Gastrocnemius medialis (tissue), 4 donors: Measurements from ENCODE around the gene ANKRD53.

Experiments
- POLR2A ChIP-seq, 2 donors: fragments of 450-650 bp; IDR thresholded peaks; one replicate each; pipeline ENCODE4 v1.6.1; 2017; ENCODE audit warnings: antibody characterized with exemption in 2 of 2, mild to moderate bottlenecking in 2 of 2, moderate library complexity in 2 of 2
- TF ChIP-seq, protein P1 (sequence below), 5 experiments: fragments of 450-650 bp in 3 of 5; fragments of 200-600 bp in 2 of 5; sonication (generic) in 2 of 5; IDR thresholded peaks in 4 of 5; conservative IDR thresholded peaks in 1 of 5; 1 replicate in 4 of 5; 2 replicates in 1 of 5; pipeline ENCODE4 v1.5.1; 2016 to 2019; ENCODE audit warnings: antibody characterized with exemption in 5 of 5, mild to moderate bottlenecking in 3 of 5, moderate library complexity in 3 of 5

DNA sequence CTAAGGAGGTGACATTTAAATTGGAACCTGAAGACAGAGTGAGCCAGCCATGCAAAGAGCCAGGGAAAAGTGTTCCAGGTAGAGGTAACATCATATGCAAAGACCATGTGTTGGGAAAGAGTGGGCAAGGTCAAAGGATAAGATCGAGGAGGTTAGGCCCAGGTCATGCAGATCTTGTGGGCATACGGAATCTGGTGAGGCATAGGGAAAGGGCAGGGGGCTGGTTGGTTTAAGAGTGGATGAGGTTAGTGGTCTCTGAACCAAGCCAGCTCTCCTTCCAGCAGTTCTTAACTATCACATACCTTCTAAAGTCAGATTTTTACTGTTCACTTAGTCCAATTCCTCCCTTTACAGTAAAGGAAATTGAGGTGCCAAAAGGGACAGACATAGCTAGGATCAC, 3.0 kb downstream of the ANKRD53 start:
- TF ChIP-seq, protein P1, sequence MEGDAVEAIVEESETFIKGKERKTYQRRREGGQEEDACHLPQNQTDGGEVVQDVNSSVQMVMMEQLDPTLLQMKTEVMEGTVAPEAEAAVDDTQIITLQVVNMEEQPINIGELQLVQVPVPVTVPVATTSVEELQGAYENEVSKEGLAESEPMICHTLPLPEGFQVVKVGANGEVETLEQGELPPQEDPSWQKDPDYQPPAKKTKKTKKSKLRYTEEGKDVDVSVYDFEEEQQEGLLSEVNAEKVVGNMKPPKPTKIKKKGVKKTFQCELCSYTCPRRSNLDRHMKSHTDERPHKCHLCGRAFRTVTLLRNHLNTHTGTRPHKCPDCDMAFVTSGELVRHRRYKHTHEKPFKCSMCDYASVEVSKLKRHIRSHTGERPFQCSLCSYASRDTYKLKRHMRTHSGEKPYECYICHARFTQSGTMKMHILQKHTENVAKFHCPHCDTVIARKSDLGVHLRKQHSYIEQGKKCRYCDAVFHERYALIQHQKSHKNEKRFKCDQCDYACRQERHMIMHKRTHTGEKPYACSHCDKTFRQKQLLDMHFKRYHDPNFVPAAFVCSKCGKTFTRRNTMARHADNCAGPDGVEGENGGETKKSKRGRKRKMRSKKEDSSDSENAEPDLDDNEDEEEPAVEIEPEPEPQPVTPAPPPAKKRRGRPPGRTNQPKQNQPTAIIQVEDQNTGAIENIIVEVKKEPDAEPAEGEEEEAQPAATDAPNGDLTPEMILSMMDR (IDR thresholded peaks at IDR 0.05 in 4 of 5, conservative IDR thresholded peaks at IDR 0.05 in 1 of 5), result no peak
- no peak for TF ChIP-seq POLR2A (IDR thresholded peaks at IDR 0.05)
